NCI-H1694 treated with DMSO at 0.1 percent for 48 hours (cell line): ENCODE data around the gene SHKBP1.
"Not testable (repeated sequence)": the region's sequence is repeated elsewhere in the genome, so short reads cannot be mapped to it uniquely, and the experiment has no call there.

Experiments used
- DNase-seq: peaks from one replicate; lab custom pipeline; 2025; lab: John Stamatoyannopoulos, UW

SHKBP1 gene

GRCh38 chr19:40585241-40585981, 8.7 kb downstream of the SHKBP1 start:
- no peak for DNase-seq

- no peak for DNase-seq
These were observed 9.3 kb downstream of the SHKBP1 start for GRCh38 chr19:40585982-40586422.

- DNase-seq, result no peak
These were observed 9.9 kb downstream of the SHKBP1 start for GRCh38 chr19:40586611-40587010.

- no peak for DNase-seq
These were observed 11.6 kb downstream of the SHKBP1 start for GRCh38 chr19:40588110-40588854.

GRCh38 chr19:40588926-40589569, 12.4 kb downstream of the SHKBP1 start:
- peak; percentile 9 for DNase-seq

GRCh38 chr19:40589591-40590429, 13.1 kb downstream of the SHKBP1 start:
- no peak for DNase-seq

GRCh38 chr19:40590464-40591265, 14.0 kb downstream of the SHKBP1 start:
- no peak for DNase-seq

GRCh38 chr19:40591724-40592123, 15.1 kb downstream of the SHKBP1 start:
- DNase-seq, result not testable (repeated sequence)

GRCh38 chr19:40592170-40592569, 15.5 kb downstream of the SHKBP1 start:
- DNase-seq, result peak; percentile 32

GRCh38 chr19:40594255-40594654, 17.6 kb downstream of the SHKBP1 start:
- no peak for DNase-seq

- no peak for DNase-seq
These were observed 18.0 kb downstream of the SHKBP1 start for GRCh38 chr19:40594657-40595091.

GRCh38 chr19:40596608-40597328, 20.1 kb downstream of the SHKBP1 start:
- DNase-seq, result no peak

- DNase-seq, result no peak
These were observed 20.7 kb downstream of the SHKBP1 start for GRCh38 chr19:40597329-40597838.

GRCh38 chr19:40598121-40598917, 21.6 kb downstream of the SHKBP1 start:
- DNase-seq, result peak; percentile 90

- DNase-seq, result no peak
These were observed 22.2 kb downstream of the SHKBP1 start for GRCh38 chr19:40598918-40599307.

- peak; percentile 76 for DNase-seq
These were observed 22.7 kb downstream of the SHKBP1 start for GRCh38 chr19:40599331-40599901.

GRCh38 chr19:40599902-40600569, 23.4 kb downstream of the SHKBP1 start:
- no peak for DNase-seq

- DNase-seq, result peak; percentile 44
These were observed 24.0 kb downstream of the SHKBP1 start for GRCh38 chr19:40600570-40601133.
